Panc1 (cell line): Measurements from ENCODE around the gene PCCA.

ENCODE experiments used
- CTCF ChIP-seq: fragments of 450-650 bp; IDR thresholded peaks from 2 replicates; pipeline ENCODE4 v1.5.1; 2017; ENCODE audit warnings: mild to moderate bottlenecking
- SIN3A ChIP-seq: IDR thresholded peaks from 2 replicates; pipeline ENCODE4 v1.6.1; 2012; ENCODE audit warnings: low read depth, mild to moderate bottlenecking, low read length, moderate library complexity, borderline replicate concordance; ENCODE audit not compliant: insufficient read depth

- TF ChIP-seq CTCF: no peak
- no peak for TF ChIP-seq SIN3A
Measured at GRCh38 chr13:100536643-100537180, 447.8 kb downstream of the PCCA start.
